MM.1S (cell line): ENCODE data around the gene TLE3.

Source experiments
- DNase-seq: peaks from one replicate; pipeline ENCODE4 v3.0.0-alpha.2; 2015
- H2AFZ ChIP-seq: fragments of 300-600 bp; sonication (generic); 2 replicates; pipeline ENCODE4 v1.6.0; 2016; ENCODE audit warnings: antibody characterized with exemption, low read length
- H3F3A ChIP-seq: fragments of 300-600 bp; sonication (generic); 2 replicates; pipeline ENCODE4 v1.6.1; 2016; ENCODE audit warnings: mild to moderate bottlenecking, antibody characterized with exemption, low read length, moderate library complexity, mixed read lengths; ENCODE audit not compliant: insufficient read depth
- H3K27ac ChIP-seq: fragments of 300-600 bp; sonication (generic); 2 replicates; pipeline ENCODE4 v1.5.1; 2016; ENCODE audit warnings: mild to moderate bottlenecking, low read length
- H3K27me3 ChIP-seq: fragments of 300-600 bp; sonication (generic); replicated peaks from 2 replicates; pipeline ENCODE4 v1.6.0; 2016; ENCODE audit warnings: low read length; ENCODE audit not compliant: insufficient read depth
- H3K36me3 ChIP-seq: fragments of 300-600 bp; sonication (generic); replicated peaks from 2 replicates; pipeline ENCODE4 v1.6.1; 2016; ENCODE audit warnings: mild to moderate bottlenecking, low read length, mixed read lengths; ENCODE audit not compliant: insufficient read depth
- H3K4me1 ChIP-seq: fragments of 300-600 bp; sonication (generic); 2 replicates; pipeline ENCODE4 v1.6.1; 2016; ENCODE audit warnings: low read length, mixed read lengths
- H3K4me2 ChIP-seq: fragments of 300-600 bp; sonication (generic); 2 replicates; pipeline ENCODE4 v1.6.0; 2016; ENCODE audit warnings: low read depth, low read length
- H3K4me3 ChIP-seq: fragments of 300-600 bp; sonication (generic); 2 replicates; pipeline ENCODE4 v1.5.1; 2016; ENCODE audit warnings: low read length, mixed read lengths
- H3K79me2 ChIP-seq: fragments of 300-600 bp; sonication (generic); 2 replicates; pipeline ENCODE4 v1.6.1; 2016; ENCODE audit warnings: mixed run types, low read length, mixed read lengths
- H3K9ac ChIP-seq: fragments of 300-600 bp; sonication (generic); 2 replicates; pipeline ENCODE4 v1.6.1; 2016; ENCODE audit warnings: low read length, mixed read lengths
- H3K9me2 ChIP-seq: fragments of 300-600 bp; sonication (generic); replicated peaks from 2 replicates; pipeline ENCODE4 v1.6.1; 2016; ENCODE audit warnings: mild to moderate bottlenecking, low read length, mixed read lengths; ENCODE audit not compliant: insufficient read depth
- H3K9me3 ChIP-seq: fragments of 300-600 bp; sonication (generic); replicated peaks from 2 replicates; pipeline ENCODE4 v1.6.1; 2016; ENCODE audit warnings: mild to moderate bottlenecking, low read length, mixed read lengths; ENCODE audit not compliant: insufficient read depth
- H4K20me1 ChIP-seq: fragments of 300-600 bp; sonication (generic); 2 replicates; pipeline ENCODE4 v1.6.1; 2016; ENCODE audit warnings: mild to moderate bottlenecking, low read length, moderate library complexity, mixed read lengths; ENCODE audit not compliant: insufficient read depth
- EZH2 ChIP-seq: fragments of 300-600 bp; sonication (generic); optimal IDR thresholded peaks from 2 replicates; pipeline ENCODE3; 2017; ENCODE audit warnings: low read depth, mild to moderate bottlenecking, antibody characterized with exemption, low read length, mixed read lengths
- EZH2phosphoT487 ChIP-seq: fragments of 300-600 bp; sonication (generic); IDR thresholded peaks from 2 replicates; pipeline ENCODE4 v1.6.1; 2018; ENCODE audit warnings: antibody characterized with exemption, low read length
- TF ChIP-seq, protein P1 (sequence below): fragments of 300-600 bp; sonication (generic); IDR thresholded peaks from 2 replicates; pipeline ENCODE4 v1.5.1; 2016; ENCODE audit warnings: antibody characterized with exemption, low read length, mixed read lengths

Gene TLE3

DNA sequence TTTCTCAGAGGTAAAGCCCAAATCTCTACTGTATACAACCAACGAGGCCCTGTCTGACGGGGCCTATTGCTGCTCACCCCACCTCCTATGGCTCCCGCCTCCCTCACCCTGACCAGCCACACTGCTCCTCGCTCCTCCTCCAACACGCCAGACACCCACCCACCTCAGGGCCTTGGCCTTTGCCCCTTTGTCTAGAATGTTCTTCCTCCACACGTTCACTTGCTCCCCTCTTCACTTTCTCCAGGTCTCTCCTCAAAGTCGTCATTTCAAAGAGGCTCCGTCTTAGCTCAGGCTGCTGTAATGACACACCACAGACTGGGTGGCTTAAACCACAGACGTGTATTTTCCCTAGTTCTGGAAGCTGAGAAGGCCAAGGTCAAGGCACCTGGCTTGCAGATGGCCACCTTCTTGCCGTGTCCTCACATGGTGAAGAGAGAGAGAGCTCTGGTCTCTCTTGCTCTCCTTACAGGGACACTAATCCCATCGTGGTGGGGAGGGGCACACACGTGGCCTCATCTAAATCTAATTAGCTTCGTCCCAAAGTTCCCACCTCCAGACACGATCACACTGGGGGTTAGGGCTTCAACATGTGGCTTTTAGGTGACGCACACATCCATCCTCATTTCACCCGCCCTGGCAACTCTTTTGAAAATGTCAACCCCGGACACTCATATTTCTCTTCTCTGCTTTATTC, 98.2 kb downstream of the TLE3 start:
- TF ChIP-seq, protein P1, sequence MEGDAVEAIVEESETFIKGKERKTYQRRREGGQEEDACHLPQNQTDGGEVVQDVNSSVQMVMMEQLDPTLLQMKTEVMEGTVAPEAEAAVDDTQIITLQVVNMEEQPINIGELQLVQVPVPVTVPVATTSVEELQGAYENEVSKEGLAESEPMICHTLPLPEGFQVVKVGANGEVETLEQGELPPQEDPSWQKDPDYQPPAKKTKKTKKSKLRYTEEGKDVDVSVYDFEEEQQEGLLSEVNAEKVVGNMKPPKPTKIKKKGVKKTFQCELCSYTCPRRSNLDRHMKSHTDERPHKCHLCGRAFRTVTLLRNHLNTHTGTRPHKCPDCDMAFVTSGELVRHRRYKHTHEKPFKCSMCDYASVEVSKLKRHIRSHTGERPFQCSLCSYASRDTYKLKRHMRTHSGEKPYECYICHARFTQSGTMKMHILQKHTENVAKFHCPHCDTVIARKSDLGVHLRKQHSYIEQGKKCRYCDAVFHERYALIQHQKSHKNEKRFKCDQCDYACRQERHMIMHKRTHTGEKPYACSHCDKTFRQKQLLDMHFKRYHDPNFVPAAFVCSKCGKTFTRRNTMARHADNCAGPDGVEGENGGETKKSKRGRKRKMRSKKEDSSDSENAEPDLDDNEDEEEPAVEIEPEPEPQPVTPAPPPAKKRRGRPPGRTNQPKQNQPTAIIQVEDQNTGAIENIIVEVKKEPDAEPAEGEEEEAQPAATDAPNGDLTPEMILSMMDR: no peak
- TF ChIP-seq EZH2: no peak
- no peak for TF ChIP-seq EZH2phosphoT487
- Histone ChIP-seq H2AFZ (no peak overlapping the region), H3K9ac (no peak overlapping the region), H3K4me3 (no peak overlapping the region), H3K27me3 (no peaks in the 10 kb centered on the region), H3K9me3 (no peaks in the 10 kb centered on the region), H3K36me3 (no peaks in the 10 kb centered on the region), H3F3A (no peaks in the 10 kb centered on the region), H3K4me2 (no peak overlapping the region), H3K4me1 (no peaks in the 10 kb centered on the region), H3K9me2 (no peaks in the 10 kb centered on the region), H3K27ac (no peak overlapping the region), H3K79me2 (no peaks in the 10 kb centered on the region), H4K20me1 (no peaks in the 10 kb centered on the region)
- DNase-seq: no peak

DNA sequence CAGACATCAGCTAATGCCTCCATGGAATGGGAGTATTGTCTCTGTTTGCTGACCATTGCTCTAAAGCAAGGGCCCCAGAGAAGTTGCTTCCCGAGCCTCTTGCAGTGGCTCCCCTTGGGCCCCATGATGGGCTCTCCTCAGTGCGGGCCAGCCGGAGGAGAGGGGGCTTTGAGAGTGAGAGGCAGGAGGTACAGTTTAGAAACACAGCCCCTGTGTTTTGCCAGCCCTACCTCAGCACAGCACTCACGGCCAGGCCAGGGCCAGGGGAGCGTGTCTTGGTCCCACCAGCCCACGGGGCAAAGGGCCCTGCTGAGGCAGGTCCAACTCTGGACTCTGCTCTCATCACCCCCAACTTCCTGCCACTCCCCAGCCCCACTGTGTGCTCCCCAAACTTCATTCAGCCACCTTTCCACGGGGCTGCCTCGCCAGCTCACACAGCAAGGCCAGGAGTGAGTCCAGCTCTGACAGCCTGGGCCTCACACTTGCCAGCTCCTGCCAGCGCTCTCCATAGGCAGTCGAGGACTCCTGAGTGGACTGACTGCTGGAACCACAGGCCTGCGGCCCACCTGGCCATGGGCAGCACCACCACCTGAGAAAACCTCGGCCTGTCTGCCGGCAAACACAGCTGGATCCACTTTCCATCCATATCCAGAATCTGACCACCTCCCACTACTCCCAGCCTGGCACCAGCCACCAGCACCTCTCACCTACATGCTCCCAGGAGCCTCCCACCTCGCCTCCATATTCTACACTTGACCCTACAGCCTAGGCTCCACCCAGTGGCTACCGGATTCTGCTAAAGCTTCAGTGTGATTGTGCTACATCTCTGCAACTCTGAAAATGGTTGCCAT, 99.0 kb downstream of the TLE3 start:
- Histone ChIP-seq H3K4me2 (no peak overlapping the region), H3K9me3 (no peaks in the 10 kb centered on the region), H3K36me3 (no peaks in the 10 kb centered on the region), H4K20me1 (no peaks in the 10 kb centered on the region), H2AFZ (no peak overlapping the region), H3K79me2 (no peaks in the 10 kb centered on the region), H3K9ac (no peak overlapping the region), H3K27ac (no peak overlapping the region), H3K4me1 (no peaks in the 10 kb centered on the region), H3F3A (no peaks in the 10 kb centered on the region), H3K9me2 (no peaks in the 10 kb centered on the region), H3K27me3 (no peaks in the 10 kb centered on the region), H3K4me3 (no peak overlapping the region)
- TF ChIP-seq, protein P1: no peak
- TF ChIP-seq EZH2: no peak
- no peak for DNase-seq

DNA sequence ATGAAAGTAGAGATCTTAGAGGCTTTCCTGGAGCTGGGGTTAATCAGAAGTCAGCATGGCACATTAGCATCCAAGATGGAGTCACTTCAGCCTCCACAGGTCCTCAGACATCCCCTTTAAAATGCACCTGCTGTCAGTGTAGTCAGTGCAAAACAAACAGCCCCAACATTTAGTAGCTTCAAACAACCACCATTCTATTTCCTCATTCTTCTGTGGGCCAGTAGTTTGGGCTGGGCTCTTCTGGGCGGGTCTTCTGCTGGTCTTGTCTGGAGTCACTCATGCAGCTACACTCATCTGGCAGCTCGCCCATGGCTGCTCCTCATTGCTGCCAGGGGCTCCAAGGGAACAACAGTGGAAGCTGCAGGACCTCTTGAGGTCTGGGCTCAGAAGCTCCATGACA, 99.9 kb downstream of the TLE3 start:
- no peaks in the 10 kb centered on the region for H3K9me3 ChIP-seq
- no peak overlapping the region for H3K4me2 ChIP-seq
- TF ChIP-seq EZH2phosphoT487: no peak
- no peak for TF ChIP-seq EZH2
- TF ChIP-seq, protein P1: no peak
- H3K36me3 ChIP-seq: no peaks in the 10 kb centered on the region
- no peaks in the 10 kb centered on the region for H3K9me2 ChIP-seq
- H4K20me1 ChIP-seq: no peaks in the 10 kb centered on the region
- H3K4me3 ChIP-seq: no peak overlapping the region
- H3K27me3 ChIP-seq: no peaks in the 10 kb centered on the region
- H3K4me1 ChIP-seq: no peaks in the 10 kb centered on the region
- no peak overlapping the region for H3K9ac ChIP-seq
- H3F3A ChIP-seq: no peaks in the 10 kb centered on the region
- no peak overlapping the region for H3K27ac ChIP-seq
- no peaks in the 10 kb centered on the region for H3K79me2 ChIP-seq
- no peak overlapping the region for H2AFZ ChIP-seq
- no peak for DNase-seq
